H4 (cell line): Measurements from ENCODE around the gene MGME1. TPM values are rescaled to one million over a fixed set of nuclear protein-coding genes. Genes with fewer than 3 reads are reported as not detected.
"Not testable (repeated sequence)": the region's sequence is repeated elsewhere in the genome, so short reads cannot be mapped to it uniquely, and the experiment has no call there.

ENCODE experiments used
- DNase-seq: peaks from one replicate; pipeline ENCODE4 v3.0.0-alpha.2; 2015; ENCODE audit warnings: low spot score
- total RNA-seq: library from RNA; depleted of rRNA; stranded (reverse); fragments of >200 nt; shearing (Covaris generic); gene quantifications from 2 replicates; pipeline ENCODE4 v1.2.3, GENCODE V29; 2014; rRNA removed

The MGME1 gene
- total RNA-seq, 1 experiment from 2014 or later, result 12.0 TPM

- DNase-seq, result peak; percentile 21
These were observed 50.2 kb downstream of the MGME1 start for GRCh38 chr20:18019068-18019467.

- DNase-seq, result no peak
These were observed 52.1 kb downstream of the MGME1 start for GRCh38 chr20:18020931-18021330.

DNA sequence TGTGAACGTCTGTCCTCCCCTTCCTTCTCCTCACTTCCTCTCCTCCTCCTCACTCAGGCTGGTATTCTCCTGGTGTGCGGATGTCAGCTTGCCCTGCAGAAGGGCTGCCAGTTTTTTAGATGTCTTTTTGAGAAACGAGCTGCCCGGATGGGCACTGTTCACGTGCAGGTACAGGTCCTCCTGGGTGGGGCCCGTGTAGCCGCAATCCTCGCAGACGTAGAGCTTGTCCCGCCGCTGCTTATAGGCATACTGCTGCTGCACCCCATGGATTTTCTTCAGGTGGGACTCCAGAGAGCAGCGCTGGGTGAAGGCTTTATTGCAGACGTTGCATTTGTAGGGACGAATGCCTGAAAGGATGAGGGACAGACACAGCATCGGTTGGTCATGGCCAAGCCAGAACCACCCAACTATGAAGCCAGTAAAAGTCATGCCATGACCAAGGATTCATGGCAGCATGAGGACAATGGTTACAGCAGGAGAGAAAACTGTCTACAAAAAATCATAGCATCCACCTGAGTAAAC is 55.8 kb downstream of the MGME1 start:
- DNase-seq, result no peak

GRCh38 chr20:18027011-18027410 is 58.2 kb downstream of the MGME1 start:
- not testable (repeated sequence) for DNase-seq

DNA sequence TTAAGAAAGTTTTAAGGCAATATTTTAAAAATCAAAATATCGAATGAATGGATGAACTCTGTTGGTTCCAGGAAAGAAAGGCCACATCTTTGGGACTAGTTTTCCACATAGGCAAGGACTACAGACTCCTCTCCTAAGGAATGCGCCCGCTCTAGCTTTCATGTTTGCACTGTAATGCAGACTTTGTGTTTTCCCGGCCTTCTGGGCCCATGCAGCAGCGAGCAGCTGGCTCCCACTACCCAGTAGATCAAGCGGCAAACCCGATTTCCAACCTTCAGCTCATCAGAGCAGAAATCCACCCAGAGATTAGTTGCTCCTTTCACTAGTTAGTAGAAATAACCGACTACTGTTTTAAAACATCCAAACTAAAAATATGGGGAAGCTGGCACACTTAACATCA is 61.2 kb downstream of the MGME1 start:
- no peak for DNase-seq

GRCh38 chr20:18031050-18031449 is 62.2 kb downstream of the MGME1 start:
- DNase-seq, result no peak

- DNase-seq, result no peak
These were observed 63.2 kb downstream of the MGME1 start for GRCh38 chr20:18031888-18032509.

DNA sequence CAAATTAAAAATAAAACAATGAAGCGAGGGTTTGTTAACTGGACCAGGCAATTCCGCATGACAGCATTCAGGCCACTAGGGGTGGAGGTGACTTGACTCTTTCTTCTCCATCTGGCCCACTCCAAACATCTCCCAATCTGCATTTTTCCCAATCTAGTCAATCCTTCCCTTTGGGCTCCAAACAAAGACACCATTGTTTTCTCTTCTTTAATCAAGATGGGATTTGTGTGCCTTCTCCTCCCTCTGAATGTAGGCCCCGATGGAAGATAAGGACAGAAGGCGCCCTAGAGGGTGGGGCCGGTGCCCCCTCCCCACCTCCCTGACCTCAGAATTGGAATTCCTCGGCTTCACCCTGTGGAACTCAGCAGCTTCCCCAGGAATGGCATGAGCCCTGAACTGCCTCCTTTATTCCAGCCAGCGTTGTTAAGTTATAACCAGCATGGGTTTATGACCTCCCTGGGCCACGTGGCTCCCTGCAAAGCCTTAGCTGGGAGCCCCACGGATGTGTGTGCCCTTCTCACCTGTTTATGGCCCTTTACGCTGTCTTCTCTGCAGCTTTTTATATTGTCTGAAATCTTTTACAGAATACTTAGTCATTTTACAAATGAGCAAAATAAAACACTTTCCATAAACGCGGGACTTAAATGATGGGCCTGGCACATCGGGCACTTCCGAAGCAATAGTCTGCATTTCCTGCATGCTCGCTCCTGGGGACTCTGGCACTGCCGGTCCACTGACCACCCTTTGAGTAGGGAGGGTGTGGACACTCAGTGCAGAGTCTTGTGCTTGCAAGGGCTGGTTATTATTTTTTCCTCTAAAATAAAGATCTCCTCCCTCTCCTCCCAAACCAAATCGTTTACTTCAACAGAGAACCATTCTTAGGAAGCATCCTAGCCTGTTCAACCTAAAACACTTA is 64.4 kb downstream of the MGME1 start:
- no peak for DNase-seq

DNA sequence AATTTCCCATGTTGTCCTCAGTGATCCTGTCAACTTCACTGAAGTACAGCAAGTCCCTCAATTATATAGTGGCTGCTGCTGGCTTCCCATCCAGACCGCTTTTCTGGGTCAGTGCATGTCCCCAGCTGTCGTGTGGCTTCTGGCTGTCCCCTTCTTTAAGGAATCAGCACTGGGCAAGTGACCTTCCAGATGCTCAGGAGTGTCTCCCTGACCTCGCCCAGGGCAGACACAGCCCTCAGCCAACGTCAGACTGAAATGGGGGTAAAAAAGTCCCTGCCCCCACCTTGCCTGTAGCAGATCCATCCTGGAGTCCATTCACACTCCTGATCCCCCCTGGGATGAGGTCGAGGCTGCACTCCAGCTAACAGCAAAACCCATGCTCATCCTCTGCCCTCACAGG is 65.2 kb downstream of the MGME1 start:
- no peak for DNase-seq

GRCh38 chr20:18039063-18039462 is 70.2 kb downstream of the MGME1 start:
- DNase-seq, result no peak

Other genes with a start within 250 kb of the MGME1 start
- 85.0 and 114 TPM in 2 replicates for gene SNX5, start 224 bp upstream of the MGME1 start, total RNA-seq
- 0.47 and 1.5 TPM in 2 replicates for gene OVOL2, start 88.9 kb downstream of the MGME1 start, total RNA-seq
- gene KAT14, start 168.8 kb downstream of the MGME1 start, total RNA-seq, result 11.9 and 15.2 TPM in 2 replicates
- gene PET117, start 168.8 kb downstream of the MGME1 start, total RNA-seq, result 17.0 and 20.3 TPM in 2 replicates